OCI-LY3 (cell line): ENCODE measurements around the gene COL6A2.

Source experiments
- EZH2phosphoT487 ChIP-seq: fragments of 200-600 bp; shearing (Covaris generic); IDR thresholded peaks from 2 replicates; pipeline ENCODE4 v1.6.1; 2018; ENCODE audit warnings: antibody characterized with exemption, mixed run types, low read depth
- TF ChIP-seq, protein P1 (sequence below): fragments of 200-600, 300-600 bp; sonication (generic); IDR thresholded peaks from 2 replicates; pipeline ENCODE4 v1.5.1; 2014; ENCODE audit warnings: antibody characterized with exemption, low read length, low read depth

DNA sequence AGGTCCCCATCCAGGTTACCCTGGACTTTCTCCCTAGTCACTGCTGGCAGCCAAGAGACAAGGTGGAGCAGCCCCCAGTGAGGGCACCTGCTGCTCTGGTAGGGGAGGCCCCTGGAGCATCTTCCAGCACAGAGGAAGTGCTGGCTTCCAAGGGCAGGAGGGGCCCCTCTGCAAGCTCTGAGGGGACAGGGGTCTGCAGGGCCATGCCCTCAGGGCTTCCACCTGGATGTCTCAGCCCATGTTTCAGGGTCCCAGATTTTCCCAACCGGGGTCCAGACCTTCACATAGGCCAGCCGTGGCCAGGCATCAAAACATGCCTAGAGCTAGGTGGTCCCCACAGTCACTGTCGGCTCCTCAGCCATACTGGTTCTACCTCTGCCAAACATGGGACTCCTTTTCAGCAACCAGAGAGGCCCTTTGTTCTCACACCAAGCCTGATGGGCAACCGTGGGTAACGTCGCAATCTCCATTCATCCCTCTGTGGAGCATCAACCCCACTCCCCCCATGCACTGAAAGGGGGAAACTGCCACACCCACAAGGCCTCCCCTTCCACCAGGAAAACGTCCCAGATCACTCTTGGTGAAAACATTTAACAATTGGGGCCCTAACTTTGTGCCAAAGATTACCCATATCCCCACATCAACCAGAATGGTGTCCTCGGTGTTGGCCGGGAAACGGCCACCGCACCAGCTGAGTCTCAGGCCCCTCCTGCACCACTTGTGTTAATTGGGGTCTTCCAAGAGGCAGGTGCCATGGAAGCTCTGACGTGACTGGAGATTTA is 1.9 kb upstream of the COL6A2 start:
- TF ChIP-seq, protein P1, sequence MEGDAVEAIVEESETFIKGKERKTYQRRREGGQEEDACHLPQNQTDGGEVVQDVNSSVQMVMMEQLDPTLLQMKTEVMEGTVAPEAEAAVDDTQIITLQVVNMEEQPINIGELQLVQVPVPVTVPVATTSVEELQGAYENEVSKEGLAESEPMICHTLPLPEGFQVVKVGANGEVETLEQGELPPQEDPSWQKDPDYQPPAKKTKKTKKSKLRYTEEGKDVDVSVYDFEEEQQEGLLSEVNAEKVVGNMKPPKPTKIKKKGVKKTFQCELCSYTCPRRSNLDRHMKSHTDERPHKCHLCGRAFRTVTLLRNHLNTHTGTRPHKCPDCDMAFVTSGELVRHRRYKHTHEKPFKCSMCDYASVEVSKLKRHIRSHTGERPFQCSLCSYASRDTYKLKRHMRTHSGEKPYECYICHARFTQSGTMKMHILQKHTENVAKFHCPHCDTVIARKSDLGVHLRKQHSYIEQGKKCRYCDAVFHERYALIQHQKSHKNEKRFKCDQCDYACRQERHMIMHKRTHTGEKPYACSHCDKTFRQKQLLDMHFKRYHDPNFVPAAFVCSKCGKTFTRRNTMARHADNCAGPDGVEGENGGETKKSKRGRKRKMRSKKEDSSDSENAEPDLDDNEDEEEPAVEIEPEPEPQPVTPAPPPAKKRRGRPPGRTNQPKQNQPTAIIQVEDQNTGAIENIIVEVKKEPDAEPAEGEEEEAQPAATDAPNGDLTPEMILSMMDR, result no peak
- TF ChIP-seq EZH2phosphoT487, result no peak
